ENCODE results near the gene RPS21. TPM values are rescaled to one million over a fixed set of nuclear protein-coding genes. Genes with fewer than 3 reads are reported as not detected.

The RPS21 gene
- total and polyA plus RNA-seq, 4 donors, result 278 to 1,588 (median 439) TPM

DNA sequence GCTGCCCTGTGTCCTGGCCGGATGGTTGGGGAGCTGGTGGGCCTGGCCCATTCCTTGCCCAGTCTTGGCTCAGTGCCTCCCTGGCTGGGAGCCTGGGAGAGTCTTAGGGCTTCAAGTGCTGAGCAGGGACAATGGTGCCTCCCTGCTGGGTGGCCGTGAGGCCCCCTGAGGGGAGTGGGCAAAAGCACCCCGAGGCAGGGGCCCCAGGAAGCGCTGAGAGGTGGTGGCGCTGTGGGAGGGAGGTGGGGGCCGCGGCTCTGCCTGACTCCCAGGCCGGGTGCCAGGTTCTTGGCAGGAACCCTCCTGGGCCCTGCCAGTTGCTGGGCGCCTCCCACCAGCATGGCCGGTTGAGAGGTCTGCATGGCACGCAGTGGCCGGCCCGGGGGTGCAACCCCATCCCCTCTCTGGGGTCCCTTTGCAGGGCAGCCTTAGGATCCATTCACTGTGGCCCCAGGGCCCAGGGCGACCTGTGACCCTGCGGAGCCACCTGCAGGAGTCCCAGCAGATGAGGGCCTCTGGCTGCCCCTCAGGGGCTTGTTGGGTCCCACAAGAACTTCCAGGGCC lies 9.2 kb upstream of the RPS21 start (continued):
- TF ChIP-seq, protein P1, sequence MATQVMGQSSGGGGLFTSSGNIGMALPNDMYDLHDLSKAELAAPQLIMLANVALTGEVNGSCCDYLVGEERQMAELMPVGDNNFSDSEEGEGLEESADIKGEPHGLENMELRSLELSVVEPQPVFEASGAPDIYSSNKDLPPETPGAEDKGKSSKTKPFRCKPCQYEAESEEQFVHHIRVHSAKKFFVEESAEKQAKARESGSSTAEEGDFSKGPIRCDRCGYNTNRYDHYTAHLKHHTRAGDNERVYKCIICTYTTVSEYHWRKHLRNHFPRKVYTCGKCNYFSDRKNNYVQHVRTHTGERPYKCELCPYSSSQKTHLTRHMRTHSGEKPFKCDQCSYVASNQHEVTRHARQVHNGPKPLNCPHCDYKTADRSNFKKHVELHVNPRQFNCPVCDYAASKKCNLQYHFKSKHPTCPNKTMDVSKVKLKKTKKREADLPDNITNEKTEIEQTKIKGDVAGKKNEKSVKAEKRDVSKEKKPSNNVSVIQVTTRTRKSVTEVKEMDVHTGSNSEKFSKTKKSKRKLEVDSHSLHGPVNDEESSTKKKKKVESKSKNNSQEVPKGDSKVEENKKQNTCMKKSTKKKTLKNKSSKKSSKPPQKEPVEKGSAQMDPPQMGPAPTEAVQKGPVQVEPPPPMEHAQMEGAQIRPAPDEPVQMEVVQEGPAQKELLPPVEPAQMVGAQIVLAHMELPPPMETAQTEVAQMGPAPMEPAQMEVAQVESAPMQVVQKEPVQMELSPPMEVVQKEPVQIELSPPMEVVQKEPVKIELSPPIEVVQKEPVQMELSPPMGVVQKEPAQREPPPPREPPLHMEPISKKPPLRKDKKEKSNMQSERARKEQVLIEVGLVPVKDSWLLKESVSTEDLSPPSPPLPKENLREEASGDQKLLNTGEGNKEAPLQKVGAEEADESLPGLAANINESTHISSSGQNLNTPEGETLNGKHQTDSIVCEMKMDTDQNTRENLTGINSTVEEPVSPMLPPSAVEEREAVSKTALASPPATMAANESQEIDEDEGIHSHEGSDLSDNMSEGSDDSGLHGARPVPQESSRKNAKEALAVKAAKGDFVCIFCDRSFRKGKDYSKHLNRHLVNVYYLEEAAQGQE (IDR thresholded peaks at IDR 0.05), result no peak

DNA sequence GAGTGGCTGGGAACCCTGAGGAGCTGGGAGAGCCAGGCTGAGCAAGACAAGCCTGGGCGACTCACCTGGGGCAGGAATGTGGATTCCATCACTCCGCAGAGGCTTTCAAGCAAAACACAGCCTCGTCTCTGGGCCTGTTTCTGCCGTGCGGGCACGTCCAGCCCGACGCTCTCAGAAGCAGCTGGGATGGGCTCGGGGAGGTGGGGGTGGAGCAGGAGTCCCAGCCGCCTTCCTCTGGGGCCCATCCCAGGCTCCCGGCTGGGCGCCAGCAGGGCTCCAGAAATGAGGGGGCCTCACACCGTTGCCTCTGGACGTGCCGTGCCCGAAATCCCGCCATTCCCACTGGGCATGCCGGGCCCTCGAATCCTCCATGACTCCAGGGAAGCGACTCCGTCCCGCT lies 8.7 kb upstream of the RPS21 start:
- Histone ChIP-seq H3K9me3 (ENCODE audit: control insufficient read depth in 4 of 4, low read length in 3 of 4) (no peaks in the 10 kb centered on the region), H3K4me1 (ENCODE audit: control insufficient read depth in 4 of 4, insufficient read depth in 4 of 4, low read length in 3 of 4) (peaks cover 4 to 34% (median 21%) of the 10 kb centered on the region in 4 donors), H3K27me3 (ENCODE audit: control insufficient read depth in 4 of 4, insufficient read depth in 4 of 4, low read length in 3 of 4) (no peaks in the 10 kb centered on the region), H3K4me3 (ENCODE audit: low read depth in 1 of 3, low read length in 3 of 3) (no peak overlapping the region), H3K9ac (ENCODE audit: low read depth in 1 of 2, low read length in 2 of 2) (no peak overlapping the region), H3K27ac (ENCODE audit: low read depth in 1 of 2, low read length in 2 of 2) (no peak overlapping the region), H3K36me3 (ENCODE audit: control insufficient read depth in 4 of 4, insufficient read depth in 3 of 4, low read depth in 1 of 4, low read length in 3 of 4) (no peaks in the 10 kb centered on the region)
- no peak for TF ChIP-seq HNF4G (IDR thresholded peaks at IDR 0.05)
- TF ChIP-seq NR2F2 (IDR thresholded peaks at IDR 0.05), result no peak
- no peak for TF ChIP-seq RAD21 (IDR thresholded peaks at IDR 0.05)
- TF ChIP-seq EGR1 (IDR thresholded peaks at IDR 0.05; ENCODE audit: low read depth in 2 of 2), result no peak
- no peak for DNase-seq (ENCODE audit: low spot score)
- WGBS, result 84% methylated on average over 22 of the region's 22 CpGs

DNA sequence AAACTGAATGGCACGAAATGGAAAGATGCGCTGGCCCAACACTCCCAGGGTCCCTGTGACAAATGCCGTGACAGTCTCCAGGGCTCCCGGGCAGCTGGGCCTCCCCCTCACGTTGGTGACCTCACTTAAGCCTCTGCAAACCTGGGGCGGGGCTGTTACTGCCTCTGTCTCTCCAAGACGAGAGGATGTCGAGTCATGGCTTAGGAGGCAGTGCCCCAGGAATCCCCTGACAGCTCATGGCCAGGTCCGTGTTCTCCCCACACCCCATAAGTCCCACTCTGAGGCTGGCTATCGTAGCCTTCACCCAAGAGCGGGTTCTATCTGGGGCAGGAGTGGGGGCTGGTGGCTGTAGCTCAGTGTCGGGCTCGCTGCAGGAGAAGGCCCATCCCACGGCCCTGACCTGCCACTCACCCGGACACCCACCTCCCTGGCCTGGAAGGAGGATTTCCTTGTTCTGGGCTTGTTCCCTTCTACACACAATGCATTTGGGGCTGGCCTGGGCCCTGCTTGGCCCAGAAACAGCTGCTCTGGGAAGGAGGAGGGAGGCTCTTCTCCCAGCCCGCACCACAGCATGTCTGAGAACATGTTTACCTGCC lies 5.6 kb upstream of the RPS21 start:
- no peaks in the 10 kb centered on the region for H3K27me3 ChIP-seq (ENCODE audit: control insufficient read depth in 4 of 4, insufficient read depth in 4 of 4, low read length in 3 of 4)
- peak; percentile 12 for TF ChIP-seq SP1 (IDR thresholded peaks at IDR 0.05)
- TF ChIP-seq, protein P1 (IDR thresholded peaks at IDR 0.05), result no peak
- no peak for TF ChIP-seq GABPA (IDR thresholded peaks at IDR 0.05 in 1 of 2, conservative IDR thresholded peaks at IDR 0.05 in 1 of 2)
- peak; percentile 9 for TF ChIP-seq NR2F2 (IDR thresholded peaks at IDR 0.05)
- no peak for TF ChIP-seq EGR1 (IDR thresholded peaks at IDR 0.05; ENCODE audit: low read depth in 2 of 2)
- no peaks in the 10 kb centered on the region for H3K9me3 ChIP-seq (ENCODE audit: control insufficient read depth in 4 of 4, low read length in 3 of 4)
- no peaks in the 10 kb centered on the region for H3K36me3 ChIP-seq (ENCODE audit: control insufficient read depth in 4 of 4, insufficient read depth in 3 of 4, low read depth in 1 of 4, low read length in 3 of 4)
- peaks cover 1 to 23% (median 22%) of the 10 kb centered on the region in 4 donors for H3K4me1 ChIP-seq (ENCODE audit: control insufficient read depth in 4 of 4, insufficient read depth in 4 of 4, low read length in 3 of 4)
- no peak for DNase-seq (ENCODE audit: low spot score)
- 80% methylated on average over 16 of the region's 16 CpGs for WGBS
- no peak overlapping the region for H3K9ac ChIP-seq (ENCODE audit: low read depth in 1 of 2, low read length in 2 of 2)
- H3K4me3 ChIP-seq (ENCODE audit: low read depth in 1 of 3, low read length in 3 of 3), result no peak overlapping the region
- peak overlapping the region in 1 of 2 donors; percentile 3 for H3K27ac ChIP-seq (ENCODE audit: low read depth in 1 of 2, low read length in 2 of 2)

Data from liver (tissue), 9 donors.